K562 (cell line): ENCODE results near the gene UBL3. TPM values are rescaled to one million over a fixed set of nuclear protein-coding genes. Genes with fewer than 3 reads are reported as not detected.

ENCODE experiments used
- ATF1 ChIP-seq, 2 experiments: fragments of 450-650 bp in 1 of 2; IDR thresholded peaks; 2 replicates each; pipeline ENCODE4 v1.6.1; 2016; ENCODE audit warnings: missing compliant biosample characterization in 1 of 2, missing genetic modification characterization in 1 of 2
- CTBP1 ChIP-seq: fragments of 450-650 bp; IDR thresholded peaks from 2 replicates; pipeline ENCODE4 v1.6.1; 2016; ENCODE audit warnings: borderline replicate concordance
- EGR1 ChIP-seq: fragments of 450-650 bp; conservative IDR thresholded peaks from 2 replicates; pipeline ENCODE4 v1.6.1; 2017; ENCODE audit warnings: mild to moderate bottlenecking
- EP300 ChIP-seq: IDR thresholded peaks from 2 replicates; pipeline ENCODE4 v1.6.1; 2012; ENCODE audit warnings: low read length, improper control_type of control experiment
- HLTF ChIP-seq: fragments of 450-650 bp; IDR thresholded peaks from 2 replicates; pipeline ENCODE4 v1.6.1; 2016
- KDM2B ChIP-seq: fragments of 250-450 bp; sonication (Bioruptor Pico); IDR thresholded peaks from 2 replicates; pipeline ENCODE4 v1.8.0; 2021; ENCODE audit warnings: mild to moderate bottlenecking, moderate library complexity
- NCOA4 ChIP-seq: fragments of 450-650 bp; IDR thresholded peaks from 2 replicates; pipeline ENCODE4 v1.6.1; 2018; ENCODE audit warnings: mild to moderate bottlenecking; ENCODE audit not compliant: partially characterized antibody
- POU5F1 ChIP-seq: fragments of 150-350 bp; IDR thresholded peaks from 2 replicates; pipeline ENCODE4 v1.6.1; 2014; ENCODE audit warnings: borderline replicate concordance, low read length, low read depth, mild to moderate bottlenecking; ENCODE audit not compliant: partially characterized antibody
- SNIP1 ChIP-seq: fragments of 450-650 bp; IDR thresholded peaks from 2 replicates; pipeline ENCODE4 v1.7.1; 2017; ENCODE audit warnings: low read depth, mild to moderate bottlenecking
- TEAD1 ChIP-seq, 2 experiments: fragments of 450-650 bp in 1 of 2; sonication (generic) in 1 of 2; formaldehyde crosslinking; IDR thresholded peaks; 2 replicates each; pipeline versions ENCODE4 v1.4.0 to v1.8.0; 2020 to 2022; ENCODE audit warnings: mild to moderate bottlenecking in 2 of 2, missing genetic modification reagents in 1 of 2
- ZNF124 ChIP-seq: sonication (generic); formaldehyde crosslinking; IDR thresholded peaks from 2 replicates; pipeline ENCODE4 v1.8.1; 2022; ENCODE audit warnings: missing genetic modification reagents
- ZNF445 ChIP-seq: fragments of 250-450 bp; sonication (Bioruptor Pico); IDR thresholded peaks from 2 replicates; pipeline ENCODE4 v1.4.0; 2020; ENCODE audit warnings: low read depth, mild to moderate bottlenecking, moderate library complexity
- ZSCAN29 ChIP-seq: fragments of 450-650 bp; IDR thresholded peaks from 2 replicates; pipeline ENCODE4 v1.6.1; 2017
- polyA plus RNA-seq, 8 experiments: library from polyadenylated mRNA; depleted of rRNA in 4 of 8; stranded (reverse) in 5 of 8; unstranded in 3 of 8; fragments of >200 nt; fragmentation: Nextera tagmentation in 2 of 8; fragmentation: Illumina TruSeq in 1 of 8; extraction: Ambion mirVana in 2 of 8; extraction: Trizol in 1 of 8; gene quantifications; 2 replicates each; pipeline versions ENCODE4 v1.2.1 to v1.2.3, GENCODE V29; 2011 to 2014; ENCODE audit warnings: inconsistent platforms in 1 of 8, missing spikeins in 1 of 8
- total RNA-seq, 7 experiments: library from RNA; depleted of rRNA in 6 of 7; stranded (reverse); fragments of >200 nt in 6 of 7; fragmentation: Illumina TruSeq in 2 of 7; extraction: Trizol in 2 of 7; gene quantifications; 2 replicates each; pipeline versions ENCODE4 v1.2.1 to v1.2.3, GENCODE V29; 2011 to 2021; ENCODE audit warnings: low replicate concordance in 1 of 7
- TF ChIP-seq, protein P1 (sequence below), 2 experiments: fragments of 450-650 bp; conservative IDR thresholded peaks; 2 replicates each; pipeline ENCODE4 v1.6.1; 2017; ENCODE audit warnings: mild to moderate bottlenecking in 2 of 2, moderate library complexity in 2 of 2
- TF ChIP-seq, protein P2 (sequence below): fragments of 450-650 bp; IDR thresholded peaks from 2 replicates; pipeline ENCODE4 v1.6.1; 2016; ENCODE audit warnings: borderline replicate concordance
- TF ChIP-seq, protein P3 (sequence below), 3 experiments: IDR thresholded peaks in 2 of 3; conservative IDR thresholded peaks in 1 of 3; 2 replicates each; pipeline ENCODE4 v1.5.1; 2011 to 2012; ENCODE audit warnings: low read length in 3 of 3, mild to moderate bottlenecking in 3 of 3, control low read depth in 2 of 3, improper control_type of control experiment in 1 of 3, inconsistent platforms in 1 of 3, low read depth in 1 of 3, mixed read lengths in 1 of 3, moderate library complexity in 1 of 3; ENCODE audit not compliant: insufficient read depth in 2 of 3
- TF ChIP-seq, protein P4 (sequence below): sonication (generic); formaldehyde crosslinking; IDR thresholded peaks from 2 replicates; pipeline ENCODE4 v1.4.0; 2020; ENCODE audit warnings: mild to moderate bottlenecking, missing genetic modification reagents
- TF ChIP-seq, protein P5 (sequence below): sonication (generic); formaldehyde crosslinking; IDR thresholded peaks from 2 replicates; pipeline ENCODE4 v1.9.0; 2022; ENCODE audit warnings: mild to moderate bottlenecking, missing genetic modification reagents
- TF ChIP-seq, protein P6 (sequence below), 2 experiments: IDR thresholded peaks; 2 replicates each; pipeline ENCODE4 v1.6.1; 2011; ENCODE audit warnings: borderline replicate concordance in 1 of 2, control low read depth in 1 of 2, low read depth in 1 of 2, low read length in 1 of 2, mild to moderate bottlenecking in 1 of 2, mixed read lengths in 1 of 2, moderate library complexity in 1 of 2; ENCODE audit not compliant: insufficient read depth in 1 of 2, insufficient read length in 1 of 2, poor library complexity in 1 of 2, severe bottlenecking in 1 of 2; ENCODE audit errors: extremely low read depth in 1 of 2

UBL3 gene
- total and polyA plus RNA-seq, 9 of the 15 experiments (the other 6 are each of a cell fraction or from before 2014, with no cell fraction given): 0.64 to 2.4 (median 1.8) TPM

DNA sequence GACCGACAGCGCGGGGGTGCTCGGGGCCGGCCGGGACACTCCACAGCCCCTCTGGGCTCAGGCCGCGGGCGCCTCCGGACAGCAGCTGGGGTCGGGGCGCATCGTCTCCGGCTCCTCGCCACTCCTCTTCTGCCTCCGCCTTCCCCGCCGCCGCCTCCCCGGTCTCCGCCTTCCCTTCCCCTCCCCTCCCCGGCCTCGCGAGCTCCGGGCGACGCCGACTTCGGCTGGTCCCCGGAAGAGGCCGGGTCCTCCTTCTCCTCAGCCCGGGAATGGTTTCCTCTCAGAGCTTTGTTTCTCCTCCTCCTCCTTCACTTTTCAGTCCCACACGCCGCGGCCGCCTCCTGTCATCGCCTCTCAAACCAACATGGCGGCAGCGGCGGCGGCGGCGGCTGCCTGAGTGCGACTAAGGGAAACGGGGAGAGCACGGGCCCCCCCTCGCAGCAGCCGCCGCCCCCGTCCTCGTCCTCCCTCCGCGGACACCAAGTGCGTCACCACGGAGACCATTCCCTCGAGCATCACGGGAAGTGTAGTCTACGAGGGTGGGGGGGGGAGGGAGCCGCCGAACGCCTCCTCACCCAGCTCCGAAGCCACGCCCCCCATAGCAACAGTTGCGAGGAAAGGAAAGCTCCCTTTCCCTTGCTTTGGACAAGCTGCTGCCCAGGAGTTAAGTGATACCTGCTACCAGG is at the start of gene UBL3 (continued):
- TF ChIP-seq, protein P1, sequence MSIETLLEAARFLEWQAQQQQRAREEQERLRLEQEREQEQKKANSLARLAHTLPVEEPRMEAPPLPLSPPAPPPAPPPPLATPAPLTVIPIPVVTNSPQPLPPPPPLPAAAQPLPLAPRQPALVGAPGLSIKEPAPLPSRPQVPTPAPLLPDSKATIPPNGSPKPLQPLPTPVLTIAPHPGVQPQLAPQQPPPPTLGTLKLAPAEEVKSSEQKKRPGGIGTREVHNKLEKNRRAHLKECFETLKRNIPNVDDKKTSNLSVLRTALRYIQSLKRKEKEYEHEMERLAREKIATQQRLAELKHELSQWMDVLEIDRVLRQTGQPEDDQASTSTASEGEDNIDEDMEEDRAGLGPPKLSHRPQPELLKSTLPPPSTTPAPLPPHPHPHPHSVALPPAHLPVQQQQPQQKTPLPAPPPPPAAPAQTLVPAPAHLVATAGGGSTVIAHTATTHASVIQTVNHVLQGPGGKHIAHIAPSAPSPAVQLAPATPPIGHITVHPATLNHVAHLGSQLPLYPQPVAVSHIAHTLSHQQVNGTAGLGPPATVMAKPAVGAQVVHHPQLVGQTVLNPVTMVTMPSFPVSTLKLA (conservative IDR thresholded peaks at IDR 0.05): peak; percentile 51 to 71; a peak in 1 of 4 replicates
- TF ChIP-seq ATF1 (CRISPR knock-in tag; IDR thresholded peaks at IDR 0.05) (no peak), ATF1 (tag; IDR thresholded peaks at IDR 0.05) (peak; percentile 93), CTBP1 (peak; percentile 74), ZNF124 (CRISPR knock-in tag) (no peak), ZNF445 (CRISPR knock-in tag) (no peak), KDM2B (no peak), EGR1 (peak; percentile 88), TEAD1 (CRISPR knock-in tag; IDR thresholded peaks at IDR 0.05) (no peak), POU5F1 (no peak), ZSCAN29 (no peak), NCOA4 (no peak), EP300 (no peak), SNIP1 (no peak), HLTF (no peak)
- TF ChIP-seq, protein P2, sequence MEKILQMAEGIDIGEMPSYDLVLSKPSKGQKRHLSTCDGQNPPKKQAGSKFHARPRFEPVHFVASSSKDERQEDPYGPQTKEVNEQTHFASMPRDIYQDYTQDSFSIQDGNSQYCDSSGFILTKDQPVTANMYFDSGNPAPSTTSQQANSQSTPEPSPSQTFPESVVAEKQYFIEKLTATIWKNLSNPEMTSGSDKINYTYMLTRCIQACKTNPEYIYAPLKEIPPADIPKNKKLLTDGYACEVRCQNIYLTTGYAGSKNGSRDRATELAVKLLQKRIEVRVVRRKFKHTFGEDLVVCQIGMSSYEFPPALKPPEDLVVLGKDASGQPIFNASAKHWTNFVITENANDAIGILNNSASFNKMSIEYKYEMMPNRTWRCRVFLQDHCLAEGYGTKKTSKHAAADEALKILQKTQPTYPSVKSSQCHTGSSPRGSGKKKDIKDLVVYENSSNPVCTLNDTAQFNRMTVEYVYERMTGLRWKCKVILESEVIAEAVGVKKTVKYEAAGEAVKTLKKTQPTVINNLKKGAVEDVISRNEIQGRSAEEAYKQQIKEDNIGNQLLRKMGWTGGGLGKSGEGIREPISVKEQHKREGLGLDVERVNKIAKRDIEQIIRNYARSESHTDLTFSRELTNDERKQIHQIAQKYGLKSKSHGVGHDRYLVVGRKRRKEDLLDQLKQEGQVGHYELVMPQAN: no peak
- TF ChIP-seq, protein P3, sequence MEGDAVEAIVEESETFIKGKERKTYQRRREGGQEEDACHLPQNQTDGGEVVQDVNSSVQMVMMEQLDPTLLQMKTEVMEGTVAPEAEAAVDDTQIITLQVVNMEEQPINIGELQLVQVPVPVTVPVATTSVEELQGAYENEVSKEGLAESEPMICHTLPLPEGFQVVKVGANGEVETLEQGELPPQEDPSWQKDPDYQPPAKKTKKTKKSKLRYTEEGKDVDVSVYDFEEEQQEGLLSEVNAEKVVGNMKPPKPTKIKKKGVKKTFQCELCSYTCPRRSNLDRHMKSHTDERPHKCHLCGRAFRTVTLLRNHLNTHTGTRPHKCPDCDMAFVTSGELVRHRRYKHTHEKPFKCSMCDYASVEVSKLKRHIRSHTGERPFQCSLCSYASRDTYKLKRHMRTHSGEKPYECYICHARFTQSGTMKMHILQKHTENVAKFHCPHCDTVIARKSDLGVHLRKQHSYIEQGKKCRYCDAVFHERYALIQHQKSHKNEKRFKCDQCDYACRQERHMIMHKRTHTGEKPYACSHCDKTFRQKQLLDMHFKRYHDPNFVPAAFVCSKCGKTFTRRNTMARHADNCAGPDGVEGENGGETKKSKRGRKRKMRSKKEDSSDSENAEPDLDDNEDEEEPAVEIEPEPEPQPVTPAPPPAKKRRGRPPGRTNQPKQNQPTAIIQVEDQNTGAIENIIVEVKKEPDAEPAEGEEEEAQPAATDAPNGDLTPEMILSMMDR (IDR thresholded peaks at IDR 0.05 in 2 of 3, conservative IDR thresholded peaks at IDR 0.05 in 1 of 3; ENCODE audit: insufficient read depth in 2 of 3, low read depth in 1 of 3, low read length in 3 of 3): no peak
- TF ChIP-seq, protein P4, sequence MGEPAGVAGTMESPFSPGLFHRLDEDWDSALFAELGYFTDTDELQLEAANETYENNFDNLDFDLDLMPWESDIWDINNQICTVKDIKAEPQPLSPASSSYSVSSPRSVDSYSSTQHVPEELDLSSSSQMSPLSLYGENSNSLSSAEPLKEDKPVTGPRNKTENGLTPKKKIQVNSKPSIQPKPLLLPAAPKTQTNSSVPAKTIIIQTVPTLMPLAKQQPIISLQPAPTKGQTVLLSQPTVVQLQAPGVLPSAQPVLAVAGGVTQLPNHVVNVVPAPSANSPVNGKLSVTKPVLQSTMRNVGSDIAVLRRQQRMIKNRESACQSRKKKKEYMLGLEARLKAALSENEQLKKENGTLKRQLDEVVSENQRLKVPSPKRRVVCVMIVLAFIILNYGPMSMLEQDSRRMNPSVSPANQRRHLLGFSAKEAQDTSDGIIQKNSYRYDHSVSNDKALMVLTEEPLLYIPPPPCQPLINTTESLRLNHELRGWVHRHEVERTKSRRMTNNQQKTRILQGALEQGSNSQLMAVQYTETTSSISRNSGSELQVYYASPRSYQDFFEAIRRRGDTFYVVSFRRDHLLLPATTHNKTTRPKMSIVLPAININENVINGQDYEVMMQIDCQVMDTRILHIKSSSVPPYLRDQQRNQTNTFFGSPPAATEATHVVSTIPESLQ (CRISPR knock-in tag): no peak
- TF ChIP-seq, protein P5, sequence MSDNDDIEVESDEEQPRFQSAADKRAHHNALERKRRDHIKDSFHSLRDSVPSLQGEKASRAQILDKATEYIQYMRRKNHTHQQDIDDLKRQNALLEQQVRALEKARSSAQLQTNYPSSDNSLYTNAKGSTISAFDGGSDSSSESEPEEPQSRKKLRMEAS (CRISPR knock-in tag): no peak
- TF ChIP-seq, protein P6, sequence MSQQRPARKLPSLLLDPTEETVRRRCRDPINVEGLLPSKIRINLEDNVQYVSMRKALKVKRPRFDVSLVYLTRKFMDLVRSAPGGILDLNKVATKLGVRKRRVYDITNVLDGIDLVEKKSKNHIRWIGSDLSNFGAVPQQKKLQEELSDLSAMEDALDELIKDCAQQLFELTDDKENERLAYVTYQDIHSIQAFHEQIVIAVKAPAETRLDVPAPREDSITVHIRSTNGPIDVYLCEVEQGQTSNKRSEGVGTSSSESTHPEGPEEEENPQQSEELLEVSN (IDR thresholded peaks at IDR 0.05; ENCODE audit: borderline replicate concordance in 1 of 2, extremely low read depth in 1 of 2, insufficient read depth in 1 of 2, insufficient read length in 1 of 2, low read depth in 1 of 2, low read length in 1 of 2, poor library complexity in 1 of 2, severe bottlenecking in 1 of 2): no peak
